SJSA1 (cell line): ENCODE results near the gene VWA8. TPM values are rescaled to one million over a fixed set of nuclear protein-coding genes. Genes with fewer than 3 reads are reported as not detected.
"Not testable (repeated sequence)": the region's sequence is repeated elsewhere in the genome, so short reads cannot be mapped to it uniquely, and the experiment has no call there.

ENCODE experiments used
- DNase-seq, 2 experiments: peaks; one replicate each; pipeline ENCODE4 v3.0.0-alpha.2; 2015 to 2020; ENCODE audit warnings: low spot score in 2 of 2, low read depth in 1 of 2
- H3K27ac ChIP-seq: fragments of 250-450 bp; sonication (Bioruptor Pico); 2 replicates; pipeline ENCODE4 v1.5.1; 2020; ENCODE audit warnings: mild to moderate bottlenecking, moderate library complexity
- H3K27me3 ChIP-seq: fragments of 250-450 bp; sonication (Bioruptor Pico); replicated peaks from 2 replicates; pipeline ENCODE4 v1.5.1; 2020; ENCODE audit warnings: mild to moderate bottlenecking, moderate library complexity
- H3K36me3 ChIP-seq: fragments of 250-450 bp; sonication (Bioruptor Pico); 2 replicates; pipeline ENCODE4 v1.5.1; 2020; ENCODE audit warnings: mild to moderate bottlenecking
- H3K4me1 ChIP-seq: fragments of 250-450 bp; sonication (Bioruptor Pico); replicated peaks from 2 replicates; pipeline ENCODE4 v1.6.1; 2021; ENCODE audit warnings: mild to moderate bottlenecking
- H3K4me3 ChIP-seq: fragments of 250-450 bp; sonication (Bioruptor Pico); 2 replicates; pipeline ENCODE4 v1.5.1; 2020; ENCODE audit warnings: mild to moderate bottlenecking
- H3K9me3 ChIP-seq: fragments of 250-450 bp; sonication (Bioruptor Pico); replicated peaks from 2 replicates; pipeline ENCODE4 v1.5.1; 2020; ENCODE audit warnings: mild to moderate bottlenecking
- total RNA-seq: library from RNA; depleted of rRNA; stranded (reverse); fragments of >200 nt; shearing (Covaris generic); gene quantifications from 2 replicates; pipeline ENCODE4 v1.2.3, GENCODE V29; 2014

Gene VWA8
- total RNA-seq, 1 experiment from 2014 or later, result 8.6 TPM

DNA sequence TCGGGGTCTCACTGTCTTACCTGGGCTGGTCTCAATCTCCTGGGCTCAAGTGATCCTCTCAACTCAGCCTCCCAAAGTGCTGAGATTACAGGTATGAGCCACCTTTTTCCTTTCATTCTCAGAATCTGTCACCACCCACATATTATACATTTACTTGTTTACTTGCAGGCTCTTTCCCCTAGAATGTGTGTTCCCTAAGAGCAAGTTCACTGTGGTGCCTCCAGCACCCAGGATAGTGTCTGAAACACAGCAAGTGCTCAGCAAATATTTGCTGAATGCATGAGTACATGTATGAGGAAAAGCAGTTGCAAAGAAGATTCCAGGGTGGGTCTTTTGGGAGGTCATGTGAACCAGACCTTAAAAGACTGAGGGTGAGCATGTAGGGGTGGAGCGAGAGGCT is 406.7 kb downstream of the VWA8 start:
- Histone ChIP-seq H3K36me3 (no peaks in the 10 kb centered on the region), H3K9me3 (no peaks in the 10 kb centered on the region), H3K4me1 (no peaks in the 10 kb centered on the region), H3K27ac (no peak overlapping the region), H3K4me3 (no peak overlapping the region), H3K27me3 (no peaks in the 10 kb centered on the region)
- no peak for DNase-seq

DNA sequence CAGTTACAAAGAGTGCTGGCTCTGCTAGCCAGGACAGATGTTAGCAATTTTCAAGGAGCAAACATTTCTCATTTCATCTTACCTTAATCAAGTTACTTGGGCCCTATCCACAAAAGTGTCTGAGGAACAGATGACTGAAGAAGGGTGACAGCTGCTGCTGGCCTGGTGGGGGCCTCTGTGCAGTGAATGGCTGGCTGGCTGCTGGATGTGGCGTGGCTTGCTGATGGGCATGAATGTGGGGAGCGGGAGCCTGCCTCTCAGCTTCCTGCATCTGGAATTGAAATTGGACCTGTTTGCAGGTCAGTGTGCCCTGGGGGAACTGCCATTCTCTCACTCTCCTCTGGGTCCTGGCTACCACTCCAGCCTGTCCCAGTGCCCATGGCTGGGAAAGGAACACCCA is 408.9 kb downstream of the VWA8 start:
- Histone ChIP-seq H3K27ac (no peak overlapping the region), H3K4me3 (no peak overlapping the region), H3K4me1 (no peaks in the 10 kb centered on the region), H3K36me3 (no peaks in the 10 kb centered on the region), H3K9me3 (no peaks in the 10 kb centered on the region), H3K27me3 (no peaks in the 10 kb centered on the region)
- DNase-seq, result no peak

DNA sequence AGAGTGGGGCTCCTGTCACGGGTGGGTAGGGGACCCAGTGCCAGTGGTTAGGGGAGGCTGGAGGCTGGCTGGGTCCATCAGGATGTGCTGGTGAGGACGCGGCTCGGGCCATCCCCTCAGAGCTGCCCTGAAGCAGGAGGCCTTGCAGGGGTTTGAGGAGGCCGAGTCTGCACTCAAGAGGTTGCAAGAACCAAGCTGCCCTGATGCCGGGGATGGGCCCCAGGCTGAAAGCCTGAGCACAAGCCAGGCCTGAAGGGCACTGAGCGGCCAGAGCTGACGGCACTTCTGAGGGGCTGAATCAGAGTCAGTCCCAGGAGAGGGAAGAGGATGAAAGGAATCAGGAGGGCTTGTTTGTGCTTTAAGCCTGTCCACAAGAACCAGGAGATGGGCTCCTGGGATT is 410.6 kb downstream of the VWA8 start:
- Histone ChIP-seq H3K27me3 (no peaks in the 10 kb centered on the region), H3K4me3 (no peak overlapping the region), H3K36me3 (no peaks in the 10 kb centered on the region), H3K4me1 (peaks cover 17% of the 10 kb centered on the region), H3K9me3 (no peaks in the 10 kb centered on the region), H3K27ac (no peak overlapping the region)
- DNase-seq, result no peak

DNA sequence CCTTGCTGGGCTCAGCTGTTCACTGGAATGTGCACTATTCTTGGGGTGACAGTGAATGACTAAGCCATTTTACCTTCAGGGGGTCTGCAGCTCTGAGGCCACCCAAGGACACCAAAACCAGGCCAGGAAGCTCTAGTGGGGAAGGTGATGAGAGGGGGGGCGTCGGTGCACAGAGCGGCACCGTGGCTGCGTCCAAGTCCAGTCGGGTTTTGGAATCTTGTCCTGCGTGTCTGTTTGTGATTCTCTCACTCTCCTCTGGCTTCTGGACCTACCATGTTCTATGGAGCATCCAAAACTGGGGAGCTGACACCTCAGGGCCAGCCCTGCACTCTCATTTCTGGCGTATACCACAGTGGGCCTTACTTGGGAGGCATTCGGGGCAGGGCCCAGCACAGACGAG is 411.4 kb downstream of the VWA8 start:
- no peak for DNase-seq
- H3K4me3 ChIP-seq, result no peak overlapping the region
- no peaks in the 10 kb centered on the region for H3K36me3 ChIP-seq

GRCh38 chr13:41548910-41549309 is 412.0 kb downstream of the VWA8 start:
- H3K9me3 ChIP-seq, result no peaks in the 10 kb centered on the region
- no peak overlapping the region for H3K4me3 ChIP-seq
- peaks cover 21% of the 10 kb centered on the region for H3K4me1 ChIP-seq
- no peak overlapping the region for H3K27ac ChIP-seq
- H3K27me3 ChIP-seq, result no peaks in the 10 kb centered on the region
- DNase-seq, result no peak
- no peaks in the 10 kb centered on the region for H3K36me3 ChIP-seq

More for the DNA sequence above, 411.4 kb downstream of the VWA8 start:
- Histone ChIP-seq H3K9me3 (no peaks in the 10 kb centered on the region), H3K4me1 (peaks cover 21% of the 10 kb centered on the region), H3K27ac (no peak overlapping the region), H3K27me3 (no peaks in the 10 kb centered on the region)

GRCh38 chr13:41548031-41548430 is 412.9 kb downstream of the VWA8 start:
- Histone ChIP-seq H3K36me3 (no peaks in the 10 kb centered on the region), H3K4me3 (no peak overlapping the region), H3K9me3 (no peaks in the 10 kb centered on the region), H3K27me3 (no peaks in the 10 kb centered on the region), H3K4me1 (peaks cover 21% of the 10 kb centered on the region), H3K27ac (no peak overlapping the region)
- no peak for DNase-seq

- no peak for DNase-seq
- Histone ChIP-seq H3K27ac (no peak overlapping the region), H3K27me3 (no peaks in the 10 kb centered on the region), H3K4me3 (no peak overlapping the region), H3K36me3 (no peaks in the 10 kb centered on the region), H3K4me1 (peaks cover 21% of the 10 kb centered on the region), H3K9me3 (no peaks in the 10 kb centered on the region)
Observed at GRCh38 chr13:41547251-41548000, 413.5 kb downstream of the VWA8 start.

DNA sequence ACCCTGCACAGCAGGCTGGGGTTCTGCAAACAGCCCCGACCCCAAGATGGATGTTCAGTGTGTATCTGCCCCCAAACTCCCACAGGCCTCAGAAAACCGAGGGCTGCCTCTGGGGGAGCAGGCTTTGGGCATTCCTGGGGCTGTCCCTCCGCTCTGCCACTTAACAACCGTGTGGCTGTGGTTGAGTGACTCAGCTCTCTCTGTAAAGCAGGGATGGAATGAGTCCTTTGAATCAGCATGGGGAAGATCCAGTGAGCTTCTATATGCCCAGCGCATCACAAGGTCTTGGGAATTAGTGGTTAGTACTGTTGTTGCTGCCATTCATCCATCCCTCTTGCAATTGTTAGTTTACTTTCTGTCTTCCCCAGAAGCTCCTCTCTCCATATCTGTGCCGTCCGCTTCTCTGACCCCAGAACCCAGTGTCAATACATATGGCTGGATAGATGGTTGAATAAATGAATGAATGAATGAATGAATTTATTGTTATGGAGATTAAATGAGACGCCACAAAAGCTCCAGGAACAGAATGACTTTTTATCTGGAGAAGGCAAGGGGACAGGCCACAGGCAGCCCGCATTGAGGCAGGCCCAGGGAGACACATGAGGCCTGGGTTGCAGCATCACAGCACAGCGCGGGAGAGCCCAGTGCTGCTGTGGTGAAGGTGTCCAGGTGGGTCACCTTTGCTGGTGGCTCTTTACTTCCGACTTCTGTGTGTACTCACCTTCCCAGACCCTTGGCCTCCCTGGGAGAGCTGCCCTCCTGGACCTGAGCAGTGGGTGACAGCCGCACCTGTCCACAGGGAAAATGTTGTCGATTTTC is 414.3 kb downstream of the VWA8 start:
- H3K36me3 ChIP-seq, result no peaks in the 10 kb centered on the region
- no peak overlapping the region for H3K4me3 ChIP-seq
- peak; percentile 60 to 73 for DNase-seq
- peaks cover 21% of the 10 kb centered on the region for H3K4me1 ChIP-seq
- H3K27ac ChIP-seq, result no peak overlapping the region
- H3K27me3 ChIP-seq, result no peaks in the 10 kb centered on the region
- H3K9me3 ChIP-seq, result no peaks in the 10 kb centered on the region

GRCh38 chr13:41545432-41545707 is 415.5 kb downstream of the VWA8 start:
- no peak overlapping the region for H3K27ac ChIP-seq
- no peak for DNase-seq
- peaks cover 21% of the 10 kb centered on the region for H3K4me1 ChIP-seq
- H3K9me3 ChIP-seq, result no peaks in the 10 kb centered on the region
- H3K27me3 ChIP-seq, result no peaks in the 10 kb centered on the region
- H3K36me3 ChIP-seq, result no peaks in the 10 kb centered on the region
- H3K4me3 ChIP-seq, result no peak overlapping the region

DNA sequence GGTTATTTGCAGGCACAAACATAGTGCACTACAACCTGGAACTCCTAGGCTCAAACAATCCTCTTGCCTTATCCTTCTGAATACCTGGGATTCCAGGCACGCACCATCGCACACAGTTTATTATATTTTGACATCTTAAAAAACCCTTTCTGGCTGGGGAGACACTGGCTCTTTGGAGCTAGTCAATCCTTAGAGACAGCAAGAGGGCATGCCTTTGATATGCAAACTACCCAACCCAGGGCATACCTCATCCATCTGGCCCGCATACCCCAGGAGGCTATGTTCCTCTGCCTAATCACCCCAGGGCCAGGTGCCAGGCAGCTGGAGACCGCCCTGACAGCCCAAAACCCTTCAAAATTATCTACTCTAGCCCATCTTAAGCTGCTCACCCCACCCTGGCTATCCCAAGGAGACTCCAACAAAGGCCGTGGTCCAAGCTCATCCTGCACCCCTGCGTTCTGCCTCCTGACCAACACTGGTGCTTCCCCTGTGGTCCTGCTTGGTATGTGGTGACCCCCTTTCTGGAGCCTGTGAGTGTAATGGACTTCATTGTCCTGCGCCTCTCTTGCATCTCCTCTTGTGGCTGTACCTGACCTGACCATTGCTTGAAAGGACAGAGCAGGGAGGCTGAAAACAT is 417.1 kb downstream of the VWA8 start:
- H3K27ac ChIP-seq, result no peak overlapping the region
- H3K9me3 ChIP-seq, result no peaks in the 10 kb centered on the region
- peaks cover 21% of the 10 kb centered on the region for H3K4me1 ChIP-seq
- no peak overlapping the region for H3K4me3 ChIP-seq
- H3K36me3 ChIP-seq, result no peaks in the 10 kb centered on the region
- H3K27me3 ChIP-seq, result no peaks in the 10 kb centered on the region
- DNase-seq, result no peak

DNA sequence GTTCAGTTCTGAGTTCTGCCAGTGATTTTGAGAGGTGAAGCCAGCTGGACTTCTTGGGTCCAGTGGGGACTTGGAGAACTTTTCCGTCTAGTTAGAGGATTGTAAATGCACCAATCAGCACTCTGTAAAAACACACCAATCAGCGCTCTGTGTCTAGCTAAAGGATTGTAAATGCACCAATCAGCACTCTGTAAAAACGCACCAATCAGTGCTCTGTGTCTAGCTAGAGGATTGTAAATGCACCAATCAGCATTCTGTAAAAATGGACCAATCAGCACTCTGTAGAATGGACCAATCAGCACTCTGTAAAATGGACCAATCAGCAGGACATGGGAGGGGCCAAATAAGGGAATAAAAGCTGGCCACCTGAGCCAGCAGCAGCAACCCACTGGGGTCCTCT is 418.1 kb downstream of the VWA8 start:
- H3K36me3 ChIP-seq, H3K9me3 ChIP-seq, H3K27me3 ChIP-seq, DNase-seq, H3K27ac ChIP-seq, H3K4me3 ChIP-seq: not testable (repeated sequence)
- H3K4me1 ChIP-seq, result peaks cover 21% of the 10 kb centered on the region

GRCh38 chr13:41542281-41542680 is 418.6 kb downstream of the VWA8 start:
- no peaks in the 10 kb centered on the region for H3K9me3 ChIP-seq
- peaks cover 21% of the 10 kb centered on the region for H3K4me1 ChIP-seq
- H3K36me3 ChIP-seq, result no peaks in the 10 kb centered on the region
- H3K27me3 ChIP-seq, result no peaks in the 10 kb centered on the region
- H3K4me3 ChIP-seq, result no peak overlapping the region
- H3K27ac ChIP-seq, result no peak overlapping the region
- no peak for DNase-seq

GRCh38 chr13:41541142-41541938 is 419.6 kb downstream of the VWA8 start:
- Histone ChIP-seq H3K4me3 (no peak overlapping the region), H3K36me3 (no peaks in the 10 kb centered on the region), H3K27me3 (no peaks in the 10 kb centered on the region), H3K9me3 (no peaks in the 10 kb centered on the region), H3K4me1 (peaks cover 15% of the 10 kb centered on the region), H3K27ac (no peak overlapping the region)
- DNase-seq, result no peak
